ENCODE measurements around the gene NCKAP1. TPM values are rescaled to one million over a fixed set of nuclear protein-coding genes. Genes with fewer than 3 reads are reported as not detected.

NCKAP1 gene
- total and polyA plus RNA-seq, 2 experiments from 2014 or later = 54.5 to 216 TPM

GRCh38 chr2:182868054-182868796, 170.0 kb downstream of the NCKAP1 start:
- Histone ChIP-seq H3K9me3 (ENCODE audit: low read depth) (no peaks in the 10 kb centered on the region), H3K36me3 (replicated peaks; ENCODE audit: insufficient read depth, low read depth) (no peaks in the 10 kb centered on the region), H2AFZ (peak overlapping the region; percentile 8), H3K27me3 (no peaks in the 10 kb centered on the region), H3K9me2 (replicated peaks; ENCODE audit: insufficient read depth) (no peaks in the 10 kb centered on the region), H3K4me3 (no peak overlapping the region), H3K4me1 (ENCODE audit: insufficient read depth) (peaks cover 18% of the 10 kb centered on the region), H4K20me1 (ENCODE audit: insufficient read depth, poor library complexity, severe bottlenecking) (no peaks in the 10 kb centered on the region), H3K4me2 (peak overlapping the region; percentile 97), H3K27ac (no peak overlapping the region), H3K79me2 (no peaks in the 10 kb centered on the region)
- 64% methylated on average over 6 of the region's 6 CpGs for WGBS (ENCODE audit: low lambda C conversion rate, missing lambda C conversion rate)
- no peak for DNase-seq (ENCODE audit: low spot score)
- no peak for TF ChIP-seq EZH2 (IDR thresholded peaks at IDR 0.05; ENCODE audit: borderline replicate concordance)
- no peak for TF ChIP-seq EZH2phosphoT487 (IDR thresholded peaks at IDR 0.05; ENCODE audit: low read depth, severe bottlenecking, unreplicated experiment)
- TF ChIP-seq, protein P1, sequence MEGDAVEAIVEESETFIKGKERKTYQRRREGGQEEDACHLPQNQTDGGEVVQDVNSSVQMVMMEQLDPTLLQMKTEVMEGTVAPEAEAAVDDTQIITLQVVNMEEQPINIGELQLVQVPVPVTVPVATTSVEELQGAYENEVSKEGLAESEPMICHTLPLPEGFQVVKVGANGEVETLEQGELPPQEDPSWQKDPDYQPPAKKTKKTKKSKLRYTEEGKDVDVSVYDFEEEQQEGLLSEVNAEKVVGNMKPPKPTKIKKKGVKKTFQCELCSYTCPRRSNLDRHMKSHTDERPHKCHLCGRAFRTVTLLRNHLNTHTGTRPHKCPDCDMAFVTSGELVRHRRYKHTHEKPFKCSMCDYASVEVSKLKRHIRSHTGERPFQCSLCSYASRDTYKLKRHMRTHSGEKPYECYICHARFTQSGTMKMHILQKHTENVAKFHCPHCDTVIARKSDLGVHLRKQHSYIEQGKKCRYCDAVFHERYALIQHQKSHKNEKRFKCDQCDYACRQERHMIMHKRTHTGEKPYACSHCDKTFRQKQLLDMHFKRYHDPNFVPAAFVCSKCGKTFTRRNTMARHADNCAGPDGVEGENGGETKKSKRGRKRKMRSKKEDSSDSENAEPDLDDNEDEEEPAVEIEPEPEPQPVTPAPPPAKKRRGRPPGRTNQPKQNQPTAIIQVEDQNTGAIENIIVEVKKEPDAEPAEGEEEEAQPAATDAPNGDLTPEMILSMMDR (IDR thresholded peaks at IDR 0.05; ENCODE audit: poor library complexity) = no peak

DNA sequence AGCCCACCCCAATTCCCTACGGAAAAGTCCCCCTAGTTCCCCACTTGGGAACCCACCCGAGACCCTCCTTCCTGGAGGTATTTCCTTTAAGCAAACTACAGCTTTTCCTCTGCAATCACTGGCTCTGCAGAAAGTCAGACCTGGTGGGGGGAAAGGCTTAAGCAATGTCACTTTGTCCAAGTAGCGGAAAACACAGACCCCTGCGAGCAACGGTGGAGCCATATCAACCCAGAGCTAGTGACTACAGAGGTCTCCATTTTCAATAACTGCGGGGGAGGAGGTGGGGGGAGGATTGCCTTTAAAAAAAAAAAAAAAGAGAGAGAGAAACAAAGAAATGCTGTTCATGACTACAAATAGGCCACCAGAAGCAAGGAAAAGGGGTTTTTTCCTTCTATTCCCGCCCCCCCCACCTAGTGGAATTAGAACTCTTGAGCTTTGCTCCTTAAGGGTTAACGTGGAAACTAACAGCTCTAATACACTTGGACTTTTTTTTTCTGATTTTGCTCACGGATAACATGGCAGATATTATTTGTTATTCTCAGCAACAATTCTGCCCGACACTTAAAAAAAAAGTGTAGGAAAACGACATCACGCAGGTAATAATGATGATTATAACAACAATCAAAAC, 170.7 kb downstream of the NCKAP1 start:
- Histone ChIP-seq H3K27me3 (no peaks in the 10 kb centered on the region), H3K27ac (peak overlapping the region; percentile 45), H4K20me1 (ENCODE audit: insufficient read depth, poor library complexity, severe bottlenecking) (no peaks in the 10 kb centered on the region), H3K9me3 (ENCODE audit: low read depth) (no peaks in the 10 kb centered on the region), H2AFZ (peak overlapping the region; percentile 87), H3K9me2 (replicated peaks; ENCODE audit: insufficient read depth) (no peaks in the 10 kb centered on the region), H3K4me1 (ENCODE audit: insufficient read depth) (peaks cover 18% of the 10 kb centered on the region), H3K4me2 (peak overlapping the region; percentile 97), H3K79me2 (no peaks in the 10 kb centered on the region), H3K36me3 (replicated peaks; ENCODE audit: insufficient read depth, low read depth) (no peaks in the 10 kb centered on the region), H3K4me3 (peak overlapping the region; percentile 52)
- TF ChIP-seq, protein P1 (IDR thresholded peaks at IDR 0.05; ENCODE audit: poor library complexity) = no peak
- TF ChIP-seq EZH2phosphoT487 (IDR thresholded peaks at IDR 0.05; ENCODE audit: low read depth, severe bottlenecking, unreplicated experiment) = no peak
- TF ChIP-seq EZH2 (IDR thresholded peaks at IDR 0.05; ENCODE audit: borderline replicate concordance) = no peak
- 36% methylated on average over 12 of the region's 12 CpGs for WGBS (ENCODE audit: low lambda C conversion rate, missing lambda C conversion rate)
- DNase-seq (ENCODE audit: low spot score) = no peak

GRCh38 chr2:182866461-182867406, 171.5 kb downstream of the NCKAP1 start, which contains the start of gene FRZB:
TSS of gene FRZB (minus strand) at chr2:182866637. CDS start at chr2:182866552, 85 bp downstream.
- Histone ChIP-seq H3K27ac (peak within 1 kb of the TSS; percentile 45), H3K9me2 (replicated peaks; ENCODE audit: insufficient read depth) (no peaks in the 10 kb centered on the region), H3K4me1 (ENCODE audit: insufficient read depth) (peaks cover 18% of the 10 kb centered on the region), H3K36me3 (replicated peaks; ENCODE audit: insufficient read depth, low read depth) (no peaks in the 10 kb centered on the region), H3K79me2 (no peaks in the 10 kb centered on the region), H2AFZ (peak within 1 kb of the TSS; percentile 87), H3K4me2 (peak within 1 kb of the TSS; percentile 97), H3K4me3 (peak within 1 kb of the TSS; percentile 52), H3K9me3 (ENCODE audit: low read depth) (no peaks in the 10 kb centered on the region), H4K20me1 (ENCODE audit: insufficient read depth, poor library complexity, severe bottlenecking) (no peaks in the 10 kb centered on the region), H3K27me3 (no peaks in the 10 kb centered on the region)
- peak; percentile 77 for DNase-seq (ENCODE audit: low spot score)
- WGBS (ENCODE audit: low lambda C conversion rate, missing lambda C conversion rate) = 1% methylated on average over 53 of the region's 57 CpGs
- no peak for TF ChIP-seq EZH2 (IDR thresholded peaks at IDR 0.05; ENCODE audit: borderline replicate concordance)
- TF ChIP-seq, protein P1 (IDR thresholded peaks at IDR 0.05; ENCODE audit: poor library complexity) = no peak
